Thyroid gland (tissue), 4 donors: Measurements from ENCODE around the gene SERPINA5. TPM values are rescaled to one million over a fixed set of nuclear protein-coding genes. Genes with fewer than 3 reads are reported as not detected.
A peak's percentile ranks its signal among the peaks of the same experiment; 100 is the strongest.

Source experiments
- DNase-seq, 2 donors: peaks; one replicate each; pipeline ENCODE4 v3.0.0-alpha.2; 2019
- H3K27ac ChIP-seq, 3 donors: fragments of 200-600 bp; sonication (generic); 1 replicate in 2 of 3; 2 replicates in 1 of 3; pipeline ENCODE4 v1.5.1; 2016 to 2019; ENCODE audit warnings: mild to moderate bottlenecking in 1 of 3, moderate library complexity in 1 of 3
- H3K27me3 ChIP-seq: fragments of 200-600 bp; sonication (generic); one replicate; pipeline ENCODE4 v1.5.1; 2019
- H3K36me3 ChIP-seq, 2 donors: fragments of 200-600 bp; sonication (generic); one replicate each; pipeline ENCODE4 v1.5.1; 2016 to 2019
- H3K4me1 ChIP-seq, 2 donors: fragments of 200-600 bp; sonication (generic); one replicate each; pipeline ENCODE4 v1.5.1; 2017 to 2019
- H3K4me3 ChIP-seq, 3 donors: fragments of 200-600 bp; sonication (generic); replicated peaks in 1 of 3; 1 replicate in 2 of 3; 2 replicates in 1 of 3; pipeline ENCODE4 v1.5.1; 2016; ENCODE audit warnings: mild to moderate bottlenecking in 1 of 3
- H3K9me3 ChIP-seq: fragments of 200-600 bp; sonication (generic); one replicate; pipeline ENCODE4 v1.5.1; 2017
- CTCF ChIP-seq, 6 experiments: fragments of 200-600 bp in 3 of 6; fragments of 450-650 bp in 3 of 6; sonication (generic) in 3 of 6; IDR thresholded peaks; one replicate each; pipeline ENCODE4 v1.5.1; 2016 to 2019; ENCODE audit warnings: antibody characterized with exemption in 6 of 6, mild to moderate bottlenecking in 2 of 6, inconsistent platforms in 1 of 6, moderate library complexity in 1 of 6
- POLR2A ChIP-seq, 2 donors: fragments of 450-650 bp; IDR thresholded peaks; one replicate each; pipeline ENCODE4 v1.6.1; 2017; ENCODE audit warnings: antibody characterized with exemption in 2 of 2, mild to moderate bottlenecking in 2 of 2, moderate library complexity in 1 of 2
- WGBS, 2 donors: methylation state at CpG; one replicate each; pipeline ENCODE4 v1.1.5; 2017; 5-methylcytosine and 5-hydroxymethylcytosine counted together
- intact Hi-C: fragments of 100-400 bp; cut with DNase I; formaldehyde crosslinking; loops from one replicate; pipeline ENCODE4 v1.15.1; 2023
- total RNA-seq, 4 donors: library from RNA; depleted of rRNA; stranded (reverse); fragments of >200 nt; gene quantifications; one replicate each; pipeline ENCODE4 v1.2.3, GENCODE V29; 2016

The SERPINA5 gene
- total RNA-seq, result 1 to 10 TPM; 1.3 to 6.6 (median 2.9) TPM

- Histone ChIP-seq H3K36me3 (no peaks in the 10 kb centered on the region), H3K4me1 (peaks cover 0 to 11% of the 10 kb centered on the region in 2 donors), H3K9me3 (no peaks in the 10 kb centered on the region), H3K27me3 (no peaks in the 10 kb centered on the region), H3K4me3 (no peak within 1 kb of the TSS), H3K27ac (no peak within 1 kb of the TSS)
- intact Hi-C loops, result no loop called here
- DNase-seq, result peak; percentile 13 to 15
- TF ChIP-seq CTCF (IDR thresholded peaks at IDR 0.05) (no peak), POLR2A (IDR thresholded peaks at IDR 0.05) (no peak)
- WGBS, 2 donors, result 48 to 49% methylated on average over 15 to 17 of the region's 18 CpGs
Observed at GRCh38 chr14:94581127-94581999, at the start of gene SERPINA5. TSS of gene SERPINA5 (plus strand) at chr14:94581426. CDS start at chr14:94587363, 5,937 bp downstream.

- intact Hi-C loops, result no loop called here
- Histone ChIP-seq H3K36me3 (no peaks in the 10 kb centered on the region), H3K9me3 (no peaks in the 10 kb centered on the region), H3K4me1 (no peaks in the 10 kb centered on the region), H3K27ac (no peak overlapping the region), H3K4me3 (no peak overlapping the region), H3K27me3 (no peaks in the 10 kb centered on the region)
- TF ChIP-seq CTCF (IDR thresholded peaks at IDR 0.05) (no peak), POLR2A (IDR thresholded peaks at IDR 0.05) (no peak)
- 57 to 61% methylated on average over 2 of the region's 2 CpGs for WGBS, 2 donors
- no peak for DNase-seq
Observed at GRCh38 chr14:94532447-94532846, 48.8 kb upstream of the SERPINA5 start.

- no peak for DNase-seq
- Histone ChIP-seq H3K36me3 (no peaks in the 10 kb centered on the region), H3K4me3 (no peak overlapping the region), H3K27me3 (no peaks in the 10 kb centered on the region), H3K4me1 (no peaks in the 10 kb centered on the region), H3K9me3 (no peaks in the 10 kb centered on the region), H3K27ac (no peak overlapping the region)
- TF ChIP-seq POLR2A (IDR thresholded peaks at IDR 0.05), result no peak
- no peak for TF ChIP-seq CTCF (IDR thresholded peaks at IDR 0.05)
- WGBS, 2 donors, result 82 to 85% methylated on average over 2 to 3 of the region's 3 CpGs
- intact Hi-C loops, result no loop called here
Observed at GRCh38 chr14:94535506-94535905, 45.7 kb upstream of the SERPINA5 start.

GRCh38 chr14:94536836-94537235, 44.4 kb upstream of the SERPINA5 start:
- no peaks in the 10 kb centered on the region for H3K27me3 ChIP-seq
- no peaks in the 10 kb centered on the region for H3K9me3 ChIP-seq
- TF ChIP-seq CTCF (IDR thresholded peaks at IDR 0.05) (no peak), POLR2A (IDR thresholded peaks at IDR 0.05) (no peak)
- no peaks in the 10 kb centered on the region for H3K36me3 ChIP-seq
- DNase-seq, result no peak
- 56 to 74% methylated on average over 2 of the region's 2 CpGs for WGBS, 2 donors
- intact Hi-C loops, result no loop called here
- no peaks in the 10 kb centered on the region for H3K4me1 ChIP-seq
- H3K27ac ChIP-seq, result no peak overlapping the region
- H3K4me3 ChIP-seq, result no peak overlapping the region

- Histone ChIP-seq H3K9me3 (no peaks in the 10 kb centered on the region), H3K27ac (no peak overlapping the region), H3K4me1 (no peaks in the 10 kb centered on the region), H3K4me3 (no peak overlapping the region), H3K27me3 (no peaks in the 10 kb centered on the region), H3K36me3 (no peaks in the 10 kb centered on the region)
- intact Hi-C loops, result no loop called here
- TF ChIP-seq POLR2A (IDR thresholded peaks at IDR 0.05) (no peak), CTCF (IDR thresholded peaks at IDR 0.05) (no peak)
- no peak for DNase-seq
- WGBS, 2 donors, result 75 to 81% methylated on average over 6 of the region's 6 CpGs
Observed at GRCh38 chr14:94538070-94538740, 43.0 kb upstream of the SERPINA5 start.
